IPS-15b (cell line): ENCODE measurements around the gene SLC35F3.
"Not testable (repeated sequence)": the region's sequence is repeated elsewhere in the genome, so short reads cannot be mapped to it uniquely, and the experiment has no call there.

ENCODE experiments used
- H3K27me3 ChIP-seq: one replicate; pipeline ENCODE4 v1.6.1; 2013; ENCODE audit warnings: low read length; ENCODE audit not compliant: control insufficient read depth, insufficient read depth
- H3K36me3 ChIP-seq: one replicate; pipeline ENCODE4 v1.6.1; 2013; ENCODE audit warnings: low read length; ENCODE audit not compliant: control insufficient read depth, insufficient read depth
- H3K4me1 ChIP-seq: one replicate; pipeline ENCODE4 v1.6.1; 2013; ENCODE audit warnings: mild to moderate bottlenecking, low read length; ENCODE audit not compliant: control insufficient read depth, insufficient read depth
- H3K4me3 ChIP-seq: one replicate; pipeline ENCODE4 v1.5.1; 2013; ENCODE audit warnings: low read depth, low read length
- H3K9ac ChIP-seq: one replicate; pipeline ENCODE4 v1.6.1; 2013; ENCODE audit warnings: low read depth, mild to moderate bottlenecking, low read length
- H3K9me3 ChIP-seq: one replicate; pipeline ENCODE4 v1.6.1; 2013; ENCODE audit warnings: mild to moderate bottlenecking, low read length; ENCODE audit not compliant: control insufficient read depth, insufficient read depth

The SLC35F3 gene

GRCh38 chr1:234210429-234210828 lies 306.0 kb downstream of the SLC35F3 start:
- H3K9ac ChIP-seq, H3K4me1 ChIP-seq, H3K4me3 ChIP-seq, H3K27me3 ChIP-seq, H3K9me3 ChIP-seq, H3K36me3 ChIP-seq: not testable (repeated sequence)

GRCh38 chr1:234211855-234212254 lies 307.4 kb downstream of the SLC35F3 start:
- not testable (repeated sequence) for H3K9ac ChIP-seq, H3K4me1 ChIP-seq, H3K4me3 ChIP-seq, H3K27me3 ChIP-seq, H3K9me3 ChIP-seq, H3K36me3 ChIP-seq

- H3K4me1 ChIP-seq, result no peaks in the 10 kb centered on the region
- no peaks in the 10 kb centered on the region for H3K9me3 ChIP-seq
- H3K4me3 ChIP-seq, result no peak overlapping the region
- no peak overlapping the region for H3K9ac ChIP-seq
- peaks cover 4% of the 10 kb centered on the region for H3K27me3 ChIP-seq
- H3K36me3 ChIP-seq, result no peaks in the 10 kb centered on the region
These were observed 308.5 kb downstream of the SLC35F3 start for GRCh38 chr1:234212764-234213657.

GRCh38 chr1:234213658-234214128 lies 309.2 kb downstream of the SLC35F3 start:
- Histone ChIP-seq H3K9me3 (no peaks in the 10 kb centered on the region), H3K4me3 (peak overlapping the region; percentile 65), H3K36me3 (no peaks in the 10 kb centered on the region), H3K4me1 (no peaks in the 10 kb centered on the region), H3K9ac (no peak overlapping the region), H3K27me3 (peaks cover 4% of the 10 kb centered on the region)

- peak overlapping the region; percentile 65 for H3K4me3 ChIP-seq
- no peaks in the 10 kb centered on the region for H3K36me3 ChIP-seq
- no peaks in the 10 kb centered on the region for H3K9me3 ChIP-seq
- no peak overlapping the region for H3K9ac ChIP-seq
- H3K27me3 ChIP-seq, result peaks cover 4% of the 10 kb centered on the region
- H3K4me1 ChIP-seq, result no peaks in the 10 kb centered on the region
These were observed 309.8 kb downstream of the SLC35F3 start for GRCh38 chr1:234214129-234214910.

GRCh38 chr1:234214911-234215892 lies 310.7 kb downstream of the SLC35F3 start:
- Histone ChIP-seq H3K4me3 (peak overlapping the region; percentile 65), H3K27me3 (peaks cover 4% of the 10 kb centered on the region), H3K36me3 (no peaks in the 10 kb centered on the region), H3K9ac (no peak overlapping the region), H3K4me1 (no peaks in the 10 kb centered on the region), H3K9me3 (no peaks in the 10 kb centered on the region)

- H3K9ac ChIP-seq, result no peak overlapping the region
- H3K4me3 ChIP-seq, result no peak overlapping the region
- no peaks in the 10 kb centered on the region for H3K4me1 ChIP-seq
- H3K27me3 ChIP-seq, result peaks cover 4% of the 10 kb centered on the region
- no peaks in the 10 kb centered on the region for H3K36me3 ChIP-seq
- H3K9me3 ChIP-seq, result no peaks in the 10 kb centered on the region
These were observed 311.7 kb downstream of the SLC35F3 start for GRCh38 chr1:234216116-234216703.

GRCh38 chr1:234217316-234217840 lies 312.9 kb downstream of the SLC35F3 start:
- H3K36me3 ChIP-seq, result no peaks in the 10 kb centered on the region
- no peaks in the 10 kb centered on the region for H3K4me1 ChIP-seq
- H3K27me3 ChIP-seq, result peaks cover 4% of the 10 kb centered on the region
- no peak overlapping the region for H3K9ac ChIP-seq
- H3K4me3 ChIP-seq, result no peak overlapping the region
- H3K9me3 ChIP-seq, result no peaks in the 10 kb centered on the region

- no peaks in the 10 kb centered on the region for H3K9me3 ChIP-seq
- no peak overlapping the region for H3K4me3 ChIP-seq
- no peaks in the 10 kb centered on the region for H3K36me3 ChIP-seq
- H3K9ac ChIP-seq, result no peak overlapping the region
- H3K27me3 ChIP-seq, result peaks cover 4% of the 10 kb centered on the region
- no peaks in the 10 kb centered on the region for H3K4me1 ChIP-seq
These were observed 313.6 kb downstream of the SLC35F3 start for GRCh38 chr1:234218078-234218477.

- Histone ChIP-seq H3K4me3 (no peak overlapping the region), H3K9ac (no peak overlapping the region), H3K4me1 (no peaks in the 10 kb centered on the region), H3K36me3 (no peaks in the 10 kb centered on the region), H3K27me3 (no peaks in the 10 kb centered on the region), H3K9me3 (no peaks in the 10 kb centered on the region)
These were observed 315.2 kb downstream of the SLC35F3 start for GRCh38 chr1:234219711-234220110.

GRCh38 chr1:234221601-234222000 lies 317.1 kb downstream of the SLC35F3 start:
- no peak overlapping the region for H3K9ac ChIP-seq
- H3K36me3 ChIP-seq, result no peaks in the 10 kb centered on the region
- no peak overlapping the region for H3K4me3 ChIP-seq
- H3K4me1 ChIP-seq, result peaks cover 9% of the 10 kb centered on the region
- no peaks in the 10 kb centered on the region for H3K27me3 ChIP-seq
- no peaks in the 10 kb centered on the region for H3K9me3 ChIP-seq
